HCT116 (cell line): Measurements from ENCODE around the gene WDR88. TPM values are rescaled to one million over a fixed set of nuclear protein-coding genes. Genes with fewer than 3 reads are reported as not detected.
"Not testable (repeated sequence)": the region's sequence is repeated elsewhere in the genome, so short reads cannot be mapped to it uniquely, and the experiment has no call there.

ENCODE experiments used
- ATAC-seq: fragments of 200-7000 bp; cut with Tn5 transposase; 2 replicates; pipeline ENCODE4 v1.9.1; 2020; ENCODE audit warnings: mild to moderate bottlenecking, moderate library complexity
- BruUV-seq: library from RNA; stranded (reverse); fragments of 400-500 nt; replicated peaks from 2 replicates; lab custom pipeline; 2021; lab: Mats Ljungman, UMichigan
- CTCF ChIA-PET: fragments of 300-600 bp; sonication (Branson Sonifier 250); formaldehyde crosslinking; loops from one replicate; lab custom pipeline; 2021; ENCODE audit warnings: antibody characterized with exemption; lab: Charles Lee
- POLR2A ChIA-PET: fragments of 300-600, 350-600 bp; sonication (Branson Sonifier 250); formaldehyde crosslinking; loops from one replicate; lab custom pipeline; 2021; ENCODE audit warnings: antibody characterized with exemption; lab: Charles Lee
- RAD21 ChIA-PET, 2 experiments: fragments of 300-600 bp; sonication (Branson Sonifier 250); formaldehyde crosslinking; loops; one replicate each; lab custom pipeline; 2023; ENCODE audit warnings: low total read pairs in 2 of 2; ENCODE audit not compliant: uncharacterized antibody in 2 of 2, unreplicated experiment in 2 of 2, low non-redundant PET in 1 of 2; lab: Charles Lee
- DNase-seq: peaks from one replicate; pipeline ENCODE4 v3.0.0-alpha.2; 2010; ENCODE audit warnings: low read depth, low spot score
- H2AFZ ChIP-seq: fragments of 200-600 bp; shearing (Covaris generic), sonication (generic); 2 replicates; pipeline ENCODE4 v1.6.1; 2017; ENCODE audit warnings: low read depth, mixed run types, mixed read lengths, antibody characterized with exemption, low read length; ENCODE audit not compliant: poor library complexity, severe bottlenecking
- H3K27ac ChIP-seq: 2 replicates; pipeline ENCODE4 v1.5.1; 2012; ENCODE audit warnings: low read depth, low read length
- H3K27me3 ChIP-seq: fragments of 200-600 bp; sonication (generic); 2 replicates; pipeline ENCODE4 v1.6.1; 2016; ENCODE audit warnings: mixed run types, low read length, mixed read lengths; ENCODE audit not compliant: insufficient read depth
- H3K36me3 ChIP-seq, 2 experiments: fragments of 200-500 bp in 1 of 2; fragments of 200-600 bp in 1 of 2; sonication (Bioruptor generic) in 1 of 2; sonication (generic) in 1 of 2; 2 replicates each; pipeline versions ENCODE4 v1.5.1 to v1.6.1; 2014 to 2016; ENCODE audit warnings: low read length in 2 of 2, inconsistent platforms in 1 of 2, mixed read lengths in 1 of 2, mixed run types in 1 of 2; ENCODE audit not compliant: insufficient read depth in 2 of 2, control insufficient read depth in 1 of 2
- H3K4me1 ChIP-seq, 2 experiments: fragments of 200-600 bp in 1 of 2; sonication (generic) in 1 of 2; 2 replicates each; pipeline versions ENCODE4 v1.5.1 to v1.6.1; 2012 to 2017; ENCODE audit warnings: low read length in 2 of 2, inconsistent platforms in 1 of 2, mild to moderate bottlenecking in 1 of 2, mixed read lengths in 1 of 2, mixed run types in 1 of 2, moderate library complexity in 1 of 2; ENCODE audit not compliant: insufficient read depth in 2 of 2, control insufficient read depth in 1 of 2
- H3K4me2 ChIP-seq: fragments of 200-600 bp; sonication (generic); 2 replicates; pipeline ENCODE4 v1.6.1; 2017; ENCODE audit warnings: mixed run types, low read length, mixed read lengths
- H3K4me3 ChIP-seq, 2 experiments: fragments of 200-600 bp in 1 of 2; sonication (generic) in 1 of 2; replicated peaks in 1 of 2; 2 replicates each; pipeline ENCODE4 v1.5.1; 2011 to 2016; ENCODE audit warnings: low read length in 2 of 2, control low read depth in 1 of 2, low read depth in 1 of 2, mild to moderate bottlenecking in 1 of 2, mixed read lengths in 1 of 2, mixed run types in 1 of 2
- H3K79me2 ChIP-seq: fragments of 200-600 bp; sonication (generic); 2 replicates; pipeline ENCODE4 v1.6.1; 2017; ENCODE audit warnings: mild to moderate bottlenecking, mixed run types, low read length, moderate library complexity, mixed read lengths; ENCODE audit not compliant: insufficient read depth
- H3K9ac ChIP-seq: fragments of 200-600 bp; sonication (generic); 2 replicates; pipeline ENCODE4 v1.6.1; 2016; ENCODE audit warnings: low read length, mixed read lengths
- H3K9me2 ChIP-seq: fragments of 200-600 bp; sonication (generic), shearing (Covaris generic); 2 replicates; pipeline ENCODE4 v1.6.1; 2017; ENCODE audit warnings: mixed run types, mild to moderate bottlenecking, moderate library complexity; ENCODE audit not compliant: insufficient read depth
- H3K9me3 ChIP-seq, 2 experiments: fragments of 200-500 bp in 1 of 2; fragments of 200-600 bp in 1 of 2; sonication (Bioruptor generic) in 1 of 2; sonication (generic) in 1 of 2; 2 replicates each; pipeline ENCODE4 v1.6.1; 2014 to 2017; ENCODE audit warnings: low read length in 2 of 2, mixed read lengths in 2 of 2, inconsistent platforms in 1 of 2, low read depth in 1 of 2, mild to moderate bottlenecking in 1 of 2, mixed run types in 1 of 2, moderate library complexity in 1 of 2; ENCODE audit not compliant: control insufficient read depth in 1 of 2, insufficient read depth in 1 of 2
- H4K20me1 ChIP-seq: fragments of 200-600 bp; sonication (generic), shearing (Covaris generic); 2 replicates; pipeline ENCODE4 v1.6.1; 2017; ENCODE audit warnings: mixed run types, mild to moderate bottlenecking, moderate library complexity; ENCODE audit not compliant: insufficient read depth
- CBX3 ChIP-seq: IDR thresholded peaks from 2 replicates; pipeline ENCODE4 v1.6.1; 2012; ENCODE audit warnings: low read depth
- CEBPB ChIP-seq: IDR thresholded peaks from 2 replicates; pipeline ENCODE4 v1.6.1; 2012; ENCODE audit warnings: low read depth
- EGR1 ChIP-seq: IDR thresholded peaks from 2 replicates; pipeline ENCODE4 v1.6.1; 2012; ENCODE audit warnings: low read depth
- ELF1 ChIP-seq: IDR thresholded peaks from 2 replicates; pipeline ENCODE4 v1.6.1; 2012; ENCODE audit warnings: low read depth, borderline replicate concordance
- EZH2 ChIP-seq: fragments of 200-600 bp; sonication (generic); IDR thresholded peaks from 2 replicates; pipeline ENCODE4 v1.6.1; 2017; ENCODE audit warnings: antibody characterized with exemption, mixed run types
- EZH2phosphoT487 ChIP-seq: fragments of 200-600 bp; IDR thresholded peaks from 2 replicates; pipeline ENCODE4 v1.6.1; 2018; ENCODE audit warnings: antibody characterized with exemption, borderline replicate concordance
- FOSL1 ChIP-seq: IDR thresholded peaks from 2 replicates; pipeline ENCODE4 v1.6.1; 2012; ENCODE audit warnings: low read depth
- JUND ChIP-seq: IDR thresholded peaks from 2 replicates; pipeline ENCODE4 v1.6.1; 2012
- POLR2A ChIP-seq: IDR thresholded peaks from 2 replicates; pipeline ENCODE4 v1.7.0; 2011; ENCODE audit warnings: borderline replicate concordance; ENCODE audit not compliant: insufficient read depth, insufficient read length; ENCODE audit errors: extremely low read depth
- RAD21 ChIP-seq: IDR thresholded peaks from 2 replicates; pipeline ENCODE4 v1.6.1; 2012; ENCODE audit warnings: low read depth, mild to moderate bottlenecking
- SIN3A ChIP-seq: IDR thresholded peaks from 2 replicates; pipeline ENCODE4 v1.6.1; 2012; ENCODE audit warnings: low read depth
- SP1 ChIP-seq: IDR thresholded peaks from 2 replicates; pipeline ENCODE4 v1.6.1; 2012; ENCODE audit warnings: low read depth
- SRF ChIP-seq: IDR thresholded peaks from 2 replicates; pipeline ENCODE4 v1.6.1; 2012; ENCODE audit warnings: low read depth
- TCF7L2 ChIP-seq: IDR thresholded peaks from 2 replicates; pipeline ENCODE4 v1.7.0; 2011; ENCODE audit warnings: borderline replicate concordance, inconsistent platforms; ENCODE audit not compliant: insufficient read depth, insufficient read length; ENCODE audit errors: extremely low read depth
- YY1 ChIP-seq: IDR thresholded peaks from 2 replicates; pipeline ENCODE4 v1.6.1; 2011; ENCODE audit warnings: low read length, low read depth, moderate library complexity, mild to moderate bottlenecking; ENCODE audit not compliant: insufficient replicate concordance; ENCODE audit errors: extremely low read depth
- ZFX ChIP-seq: fragments of 450-650 bp; IDR thresholded peaks from 2 replicates; pipeline ENCODE4 v1.6.1; 2017
- ZNF274 ChIP-seq: fragments of 200-500 bp; sonication (Bioruptor generic); IDR thresholded peaks from 2 replicates; pipeline ENCODE4 v1.6.1; 2014; ENCODE audit warnings: mild to moderate bottlenecking, low read depth, low read length, inconsistent platforms
- intact Hi-C: fragments of 100-400 bp; cut with micrococcal nuclease; formaldehyde crosslinking; loops from 2 replicates; pipeline ENCODE4 v1.10.0; 2022
- total RNA-seq: library from RNA; stranded (reverse); gene quantifications from one replicate; pipeline ENCODE4 v1.2.1, GENCODE V29; 2021; ENCODE audit not compliant: unreplicated experiment
- TF ChIP-seq, protein P1 (sequence below): IDR thresholded peaks from 2 replicates; pipeline ENCODE4 v1.6.1; 2012
- TF ChIP-seq, protein P2 (sequence below), 3 experiments: fragments of 200-600 bp in 1 of 3; sonication (generic) in 1 of 3; IDR thresholded peaks in 2 of 3; conservative IDR thresholded peaks in 1 of 3; 2 replicates each; pipeline ENCODE4 v1.5.1; 2012 to 2017; ENCODE audit warnings: low read depth in 2 of 3, low read length in 2 of 3, antibody characterized with exemption in 1 of 3, borderline replicate concordance in 1 of 3, control low read depth in 1 of 3, mild to moderate bottlenecking in 1 of 3, mixed read lengths in 1 of 3, mixed run types in 1 of 3, moderate library complexity in 1 of 3; ENCODE audit not compliant: insufficient read depth in 1 of 3
- TF ChIP-seq, protein P3 (sequence below): IDR thresholded peaks from 2 replicates; pipeline ENCODE4 v1.6.1; 2011; ENCODE audit warnings: mild to moderate bottlenecking, low read length, moderate library complexity; ENCODE audit not compliant: insufficient replicate concordance; ENCODE audit errors: extremely low read depth

Gene WDR88
- total RNA-seq, 1 experiment from 2014 or later, result not detected

DNA sequence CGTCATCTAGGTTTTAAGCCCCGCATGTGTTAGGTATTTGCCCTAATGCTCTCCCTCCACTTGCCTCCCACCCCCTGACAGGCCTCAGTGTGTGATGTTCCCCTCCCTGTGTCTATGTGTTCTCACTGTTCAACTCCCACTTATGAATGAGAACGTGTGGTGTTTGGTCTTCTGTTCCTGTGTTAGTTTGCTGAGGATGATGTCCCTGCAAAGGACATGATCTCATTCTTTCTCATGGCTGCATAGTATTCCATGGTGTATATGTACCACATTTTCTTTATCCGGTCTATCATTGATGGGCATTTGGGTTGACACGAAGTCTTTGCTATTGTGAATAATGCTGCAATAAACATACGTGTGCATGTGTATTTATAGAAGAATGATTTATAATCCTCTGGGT is 22.4 kb downstream of the WDR88 start:
- ATAC-seq, H4K20me1 ChIP-seq, H3K36me3 ChIP-seq, H3K27ac ChIP-seq, DNase-seq, BruUV-seq, H2AFZ ChIP-seq, H3K9me3 ChIP-seq, H3K4me3 ChIP-seq, H3K9ac ChIP-seq, POLR2A ChIA-PET, RAD21 ChIA-PET, H3K27me3 ChIP-seq, H3K4me2 ChIP-seq, H3K4me1 ChIP-seq, CTCF ChIA-PET, H3K79me2 ChIP-seq, H3K9me2 ChIP-seq, intact Hi-C loops: not testable (repeated sequence)

DNA sequence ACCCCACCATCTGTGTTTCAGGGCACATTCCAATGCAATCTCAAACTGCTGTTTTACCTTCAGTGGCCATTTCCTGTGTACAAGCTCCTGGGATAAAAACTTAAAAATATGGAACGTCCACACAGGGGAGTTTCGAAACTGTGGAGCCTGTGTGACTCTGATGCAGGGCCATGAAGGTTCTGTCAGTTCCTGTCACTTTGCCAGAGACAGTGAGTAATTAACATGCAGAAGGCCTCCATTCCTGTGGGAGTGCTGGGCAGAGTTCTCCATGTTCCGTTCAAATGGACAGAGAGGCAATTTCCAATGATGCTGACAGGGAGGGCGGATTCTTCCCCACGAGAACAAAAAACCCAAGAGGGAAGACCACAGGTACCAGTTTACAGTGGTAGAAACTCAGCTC is 24.4 kb downstream of the WDR88 start:
- H3K9ac ChIP-seq, result no peak overlapping the region
- no TSS peak for BruUV-seq
- no peaks in the 10 kb centered on the region for H3K4me1 ChIP-seq
- H3K27ac ChIP-seq, result no peak overlapping the region
- H3K9me2 ChIP-seq, result no peaks in the 10 kb centered on the region
- TF ChIP-seq, protein P1, sequence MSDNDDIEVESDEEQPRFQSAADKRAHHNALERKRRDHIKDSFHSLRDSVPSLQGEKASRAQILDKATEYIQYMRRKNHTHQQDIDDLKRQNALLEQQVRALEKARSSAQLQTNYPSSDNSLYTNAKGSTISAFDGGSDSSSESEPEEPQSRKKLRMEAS, result no peak
- TF ChIP-seq EZH2 (no peak), ELF1 (no peak), SRF (no peak), SP1 (no peak), TCF7L2 (no peak), YY1 (no peak), JUND (no peak), FOSL1 (no peak), EZH2phosphoT487 (no peak), CEBPB (no peak), CBX3 (no peak), ZFX (no peak), POLR2A (no peak), SIN3A (no peak), EGR1 (no peak), RAD21 (no peak), ZNF274 (no peak)
- TF ChIP-seq, protein P2, sequence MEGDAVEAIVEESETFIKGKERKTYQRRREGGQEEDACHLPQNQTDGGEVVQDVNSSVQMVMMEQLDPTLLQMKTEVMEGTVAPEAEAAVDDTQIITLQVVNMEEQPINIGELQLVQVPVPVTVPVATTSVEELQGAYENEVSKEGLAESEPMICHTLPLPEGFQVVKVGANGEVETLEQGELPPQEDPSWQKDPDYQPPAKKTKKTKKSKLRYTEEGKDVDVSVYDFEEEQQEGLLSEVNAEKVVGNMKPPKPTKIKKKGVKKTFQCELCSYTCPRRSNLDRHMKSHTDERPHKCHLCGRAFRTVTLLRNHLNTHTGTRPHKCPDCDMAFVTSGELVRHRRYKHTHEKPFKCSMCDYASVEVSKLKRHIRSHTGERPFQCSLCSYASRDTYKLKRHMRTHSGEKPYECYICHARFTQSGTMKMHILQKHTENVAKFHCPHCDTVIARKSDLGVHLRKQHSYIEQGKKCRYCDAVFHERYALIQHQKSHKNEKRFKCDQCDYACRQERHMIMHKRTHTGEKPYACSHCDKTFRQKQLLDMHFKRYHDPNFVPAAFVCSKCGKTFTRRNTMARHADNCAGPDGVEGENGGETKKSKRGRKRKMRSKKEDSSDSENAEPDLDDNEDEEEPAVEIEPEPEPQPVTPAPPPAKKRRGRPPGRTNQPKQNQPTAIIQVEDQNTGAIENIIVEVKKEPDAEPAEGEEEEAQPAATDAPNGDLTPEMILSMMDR (IDR thresholded peaks at IDR 0.05 in 2 of 3, conservative IDR thresholded peaks at IDR 0.05 in 1 of 3; ENCODE audit: borderline replicate concordance in 1 of 3, insufficient read depth in 1 of 3, low read depth in 2 of 3, low read length in 2 of 3), result no peak
- TF ChIP-seq, protein P3, sequence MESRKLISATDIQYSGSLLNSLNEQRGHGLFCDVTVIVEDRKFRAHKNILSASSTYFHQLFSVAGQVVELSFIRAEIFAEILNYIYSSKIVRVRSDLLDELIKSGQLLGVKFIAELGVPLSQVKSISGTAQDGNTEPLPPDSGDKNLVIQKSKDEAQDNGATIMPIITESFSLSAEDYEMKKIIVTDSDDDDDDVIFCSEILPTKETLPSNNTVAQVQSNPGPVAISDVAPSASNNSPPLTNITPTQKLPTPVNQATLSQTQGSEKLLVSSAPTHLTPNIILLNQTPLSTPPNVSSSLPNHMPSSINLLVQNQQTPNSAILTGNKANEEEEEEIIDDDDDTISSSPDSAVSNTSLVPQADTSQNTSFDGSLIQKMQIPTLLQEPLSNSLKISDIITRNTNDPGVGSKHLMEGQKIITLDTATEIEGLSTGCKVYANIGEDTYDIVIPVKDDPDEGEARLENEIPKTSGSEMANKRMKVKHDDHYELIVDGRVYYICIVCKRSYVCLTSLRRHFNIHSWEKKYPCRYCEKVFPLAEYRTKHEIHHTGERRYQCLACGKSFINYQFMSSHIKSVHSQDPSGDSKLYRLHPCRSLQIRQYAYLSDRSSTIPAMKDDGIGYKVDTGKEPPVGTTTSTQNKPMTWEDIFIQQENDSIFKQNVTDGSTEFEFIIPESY, result no peak
- H2AFZ ChIP-seq, result no peak overlapping the region
- H3K79me2 ChIP-seq, result no peaks in the 10 kb centered on the region
- ChIA-PET RAD21 (no interaction called here), POLR2A (no interaction called here), CTCF (interaction anchor here (1.3 kb wide), 1 partner anchor 20 kb away, joined by 4 read pairs; no protein-coding TSS in a partner anchor)
- no peaks in the 10 kb centered on the region for H3K9me3 ChIP-seq
- intact Hi-C loops, result no loop called here
- H3K4me3 ChIP-seq, result no peak overlapping the region
- H3K27me3 ChIP-seq, result no peaks in the 10 kb centered on the region
- no peak for ATAC-seq
- DNase-seq, result no peak
- H3K36me3 ChIP-seq, result no peaks in the 10 kb centered on the region
- H4K20me1 ChIP-seq, result no peaks in the 10 kb centered on the region
- no peak overlapping the region for H3K4me2 ChIP-seq
